Upper lobe of left lung (tissue), 6 donors: ENCODE measurements around the gene CNTNAP2. TPM values are rescaled to one million over a fixed set of nuclear protein-coding genes. Genes with fewer than 3 reads are reported as not detected.

Experiments used
- ATAC-seq, 2 donors: fragments of 200-7000 bp; cut with Tn5 transposase; one replicate each; pipeline ENCODE4 v1.9.1; 2022; ENCODE audit warnings: mild to moderate bottlenecking in 2 of 2, moderate library complexity in 2 of 2; ENCODE audit not compliant: low FRiP score in 2 of 2
- DNase-seq, 2 donors: peaks; one replicate each; pipeline ENCODE4 v3.0.0-alpha.2; 2019 to 2020
- H3K27ac ChIP-seq, 4 donors: fragments of 200-600 bp; sonication (generic); one replicate each; pipeline ENCODE4 v1.5.1; 2016 to 2019
- H3K27me3 ChIP-seq, 4 donors: fragments of 200-600 bp; sonication (generic); one replicate each; pipeline ENCODE4 v1.5.1; 2017 to 2019
- H3K36me3 ChIP-seq, 4 donors: fragments of 200-600 bp; sonication (generic); one replicate each; pipeline ENCODE4 v1.5.1; 2016 to 2019
- H3K4me1 ChIP-seq, 4 donors: fragments of 200-600 bp; sonication (generic); one replicate each; pipeline ENCODE4 v1.5.1; 2018 to 2019
- H3K4me3 ChIP-seq, 4 donors: fragments of 200-600 bp; sonication (generic); one replicate each; pipeline ENCODE4 v1.5.1; 2017 to 2019; ENCODE audit warnings: mild to moderate bottlenecking in 2 of 4, moderate library complexity in 1 of 4
- H3K9me3 ChIP-seq, 4 donors: fragments of 200-600 bp; sonication (generic); one replicate each; pipeline ENCODE4 v1.5.1; 2018 to 2019
- EP300 ChIP-seq, 4 donors: sonication (generic); formaldehyde crosslinking; IDR thresholded peaks; one replicate each; pipeline ENCODE4 v1.5.1; 2017; ENCODE audit warnings: antibody characterized with exemption in 4 of 4, control low read depth in 2 of 4
- POLR2A ChIP-seq, 4 donors: fragments of 450-650 bp; IDR thresholded peaks; one replicate each; pipeline ENCODE4 v1.5.1; 2016 to 2017; ENCODE audit warnings: antibody characterized with exemption in 4 of 4, mild to moderate bottlenecking in 2 of 4
- POLR2AphosphoS5 ChIP-seq, 2 donors: sonication (generic); formaldehyde crosslinking; IDR thresholded peaks; one replicate each; pipeline ENCODE4 v1.5.1; 2017; ENCODE audit warnings: antibody characterized with exemption in 2 of 2
- WGBS, 2 donors: methylation state at CpG; one replicate each; pipeline ENCODE4 v1.1.5; 2017 to 2018; 5-methylcytosine and 5-hydroxymethylcytosine counted together
- total RNA-seq, 6 donors: library from RNA; depleted of rRNA in 4 of 6; stranded (reverse); fragments of >200 nt in 4 of 6; gene quantifications; one replicate each; pipeline versions ENCODE4 v1.1.0 to v1.2.1, GENCODE V29; 2016 to 2021
- TF ChIP-seq, protein P1 (sequence below), 6 experiments: fragments of 450-650 bp in 4 of 6; fragments of 200-600 bp in 2 of 6; sonication (generic) in 2 of 6; IDR thresholded peaks; one replicate each; pipeline ENCODE4 v1.5.1; 2016 to 2019; ENCODE audit warnings: antibody characterized with exemption in 6 of 6
- donor health status: DM: no; HTN: no; CAD: no; lungs with moderate emphysema.
- donor health status: DM: no; HTN: yes; CAD: no; lungs with severe emphysema.

The CNTNAP2 gene
- total RNA-seq, 6 donors from 2014 or later = 0.06 to 1.0 (median 0.37) TPM

DNA sequence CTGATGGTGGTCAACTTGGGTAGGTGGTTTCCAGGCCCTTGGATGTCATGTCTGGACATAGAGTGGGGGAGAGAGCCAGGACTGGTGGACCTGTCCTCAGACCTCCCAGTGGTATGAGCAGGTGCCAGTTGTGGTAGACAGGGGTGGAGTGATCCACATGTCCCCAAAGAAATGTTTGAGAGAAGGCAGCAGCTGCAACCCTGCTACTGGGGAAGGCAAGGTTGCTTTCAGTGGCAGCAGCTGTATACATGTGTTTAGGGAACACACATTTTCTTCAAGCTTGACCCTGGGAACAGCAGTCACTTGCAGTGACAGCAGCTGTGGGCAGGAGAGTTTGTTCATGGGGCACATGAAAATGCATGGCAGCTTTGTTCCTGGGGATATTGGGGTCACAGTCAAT is 1591.3 kb downstream of the CNTNAP2 start:
- Histone ChIP-seq H3K9me3 (peaks cover 0 to 17% (median 3%) of the 10 kb centered on the region in 4 donors), H3K27ac (no peak overlapping the region), H3K36me3 (no peaks in the 10 kb centered on the region), H3K4me3 (no peak overlapping the region), H3K4me1 (no peaks in the 10 kb centered on the region), H3K27me3 (no peaks in the 10 kb centered on the region)
- TF ChIP-seq, protein P1, sequence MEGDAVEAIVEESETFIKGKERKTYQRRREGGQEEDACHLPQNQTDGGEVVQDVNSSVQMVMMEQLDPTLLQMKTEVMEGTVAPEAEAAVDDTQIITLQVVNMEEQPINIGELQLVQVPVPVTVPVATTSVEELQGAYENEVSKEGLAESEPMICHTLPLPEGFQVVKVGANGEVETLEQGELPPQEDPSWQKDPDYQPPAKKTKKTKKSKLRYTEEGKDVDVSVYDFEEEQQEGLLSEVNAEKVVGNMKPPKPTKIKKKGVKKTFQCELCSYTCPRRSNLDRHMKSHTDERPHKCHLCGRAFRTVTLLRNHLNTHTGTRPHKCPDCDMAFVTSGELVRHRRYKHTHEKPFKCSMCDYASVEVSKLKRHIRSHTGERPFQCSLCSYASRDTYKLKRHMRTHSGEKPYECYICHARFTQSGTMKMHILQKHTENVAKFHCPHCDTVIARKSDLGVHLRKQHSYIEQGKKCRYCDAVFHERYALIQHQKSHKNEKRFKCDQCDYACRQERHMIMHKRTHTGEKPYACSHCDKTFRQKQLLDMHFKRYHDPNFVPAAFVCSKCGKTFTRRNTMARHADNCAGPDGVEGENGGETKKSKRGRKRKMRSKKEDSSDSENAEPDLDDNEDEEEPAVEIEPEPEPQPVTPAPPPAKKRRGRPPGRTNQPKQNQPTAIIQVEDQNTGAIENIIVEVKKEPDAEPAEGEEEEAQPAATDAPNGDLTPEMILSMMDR (IDR thresholded peaks at IDR 0.05) = no peak
- no peak for TF ChIP-seq POLR2A (IDR thresholded peaks at IDR 0.05)
- no peak for TF ChIP-seq EP300 (IDR thresholded peaks at IDR 0.05)
- no peak for TF ChIP-seq POLR2AphosphoS5 (IDR thresholded peaks at IDR 0.05)
- DNase-seq (no peak), ATAC-seq (no peak)

DNA sequence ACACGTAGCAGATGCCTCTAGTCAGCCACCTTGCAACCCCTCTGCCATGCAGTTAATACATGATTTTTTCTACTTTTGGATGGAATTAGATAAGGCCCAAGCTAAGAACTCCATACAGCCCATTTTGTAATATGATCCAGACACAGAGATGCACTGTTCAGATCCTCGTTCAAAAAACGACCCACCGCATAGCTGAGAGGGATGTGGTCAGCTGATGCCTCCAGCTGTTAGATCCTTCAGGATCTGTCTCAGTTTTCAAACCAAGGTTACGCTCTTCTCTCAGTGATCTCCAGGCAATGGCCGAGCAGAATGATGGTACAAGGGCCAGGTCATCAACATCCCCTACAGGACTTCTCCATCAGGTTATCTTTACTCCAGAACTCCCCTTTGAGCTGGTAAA is 1592.3 kb downstream of the CNTNAP2 start:
- no peak for ATAC-seq
- H3K27ac ChIP-seq = no peak overlapping the region
- H3K36me3 ChIP-seq = no peaks in the 10 kb centered on the region
- H3K9me3 ChIP-seq = peaks cover 0 to 17% (median 3%) of the 10 kb centered on the region in 4 donors
- 83 to 84% methylated on average over 6 of the region's 6 CpGs for WGBS, 2 donors
- TF ChIP-seq, protein P1 (IDR thresholded peaks at IDR 0.05) = no peak
- TF ChIP-seq POLR2A (IDR thresholded peaks at IDR 0.05) (no peak), POLR2AphosphoS5 (IDR thresholded peaks at IDR 0.05) (no peak), EP300 (IDR thresholded peaks at IDR 0.05) (no peak)
- no peaks in the 10 kb centered on the region for H3K27me3 ChIP-seq
- H3K4me3 ChIP-seq = no peak overlapping the region
- DNase-seq = no peak
- no peaks in the 10 kb centered on the region for H3K4me1 ChIP-seq

DNA sequence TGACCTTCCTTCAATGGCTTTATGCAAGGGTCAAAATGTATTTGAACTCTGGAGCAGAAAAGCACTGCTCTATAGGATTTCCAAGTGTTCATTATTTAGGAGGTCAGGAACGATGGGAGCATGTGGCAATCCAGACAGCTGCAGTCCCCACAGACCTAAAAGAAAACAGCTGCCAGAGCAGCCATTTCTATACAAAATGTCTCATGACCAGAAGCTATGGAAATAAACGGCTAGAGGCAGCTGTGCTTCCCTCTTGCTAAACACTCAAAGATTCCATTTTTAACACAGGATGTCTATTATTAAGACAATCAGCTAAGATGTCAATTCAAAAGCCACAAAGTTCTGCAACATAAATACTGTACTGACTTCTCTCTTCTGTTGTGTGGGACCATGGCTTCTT is 1594.8 kb downstream of the CNTNAP2 start:
- Histone ChIP-seq H3K27ac (no peak overlapping the region), H3K4me3 (no peak overlapping the region), H3K4me1 (no peaks in the 10 kb centered on the region), H3K9me3 (peaks cover 0 to 17% (median 1%) of the 10 kb centered on the region in 4 donors), H3K36me3 (no peaks in the 10 kb centered on the region), H3K27me3 (no peaks in the 10 kb centered on the region)
- WGBS, 2 donors = 18 to 38% methylated on average over 2 of the region's 2 CpGs
- TF ChIP-seq EP300 (IDR thresholded peaks at IDR 0.05) = no peak
- TF ChIP-seq, protein P1 (IDR thresholded peaks at IDR 0.05) = no peak
- TF ChIP-seq POLR2AphosphoS5 (IDR thresholded peaks at IDR 0.05) = no peak
- no peak for TF ChIP-seq POLR2A (IDR thresholded peaks at IDR 0.05)
- DNase-seq (no peak), ATAC-seq (no peak)

DNA sequence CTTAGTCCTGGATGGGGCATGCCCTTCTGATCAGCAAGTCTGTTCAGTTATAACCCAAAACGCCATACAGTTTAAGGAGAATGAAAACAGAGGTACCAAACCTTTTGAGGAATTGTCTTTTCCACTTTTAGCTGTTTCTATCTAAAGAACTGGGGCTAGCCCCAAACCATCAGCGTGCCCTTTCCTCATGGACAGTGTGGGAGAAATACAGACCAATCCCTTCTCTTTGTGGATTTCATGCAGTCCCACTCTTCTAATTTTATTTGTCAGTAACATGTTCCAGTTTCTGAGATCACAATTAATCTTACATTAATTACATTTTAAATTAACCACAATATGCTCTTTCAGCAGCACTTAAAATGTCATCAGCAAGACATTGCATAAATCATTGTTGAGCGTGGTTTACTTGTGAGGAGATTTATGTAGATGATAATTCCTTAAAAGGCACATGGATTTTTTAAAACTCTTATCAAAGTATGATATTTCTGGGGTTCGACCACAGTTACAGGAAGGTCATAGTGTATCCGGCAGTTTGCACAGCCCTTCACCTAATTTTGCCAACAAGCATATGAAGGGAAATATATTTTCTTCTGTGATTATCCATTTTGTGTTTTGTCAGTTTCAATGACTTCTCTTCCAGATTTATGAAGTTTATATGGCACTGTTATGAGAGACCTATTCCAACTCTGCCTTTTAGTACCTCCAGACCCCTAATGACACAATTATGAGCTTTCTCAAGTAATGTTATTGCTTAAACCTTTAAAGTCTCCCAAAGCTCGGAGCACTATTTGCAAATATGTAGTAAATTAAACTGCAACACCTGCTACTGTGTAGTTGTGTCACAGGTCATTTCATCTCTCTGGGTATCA is 1605.6 kb downstream of the CNTNAP2 start:
- Histone ChIP-seq H3K4me3 (no peak overlapping the region), H3K27me3 (no peaks in the 10 kb centered on the region), H3K9me3 (no peaks in the 10 kb centered on the region), H3K4me1 (no peaks in the 10 kb centered on the region), H3K36me3 (no peaks in the 10 kb centered on the region), H3K27ac (no peak overlapping the region)
- TF ChIP-seq POLR2AphosphoS5 (IDR thresholded peaks at IDR 0.05) (no peak), POLR2A (IDR thresholded peaks at IDR 0.05) (no peak), EP300 (IDR thresholded peaks at IDR 0.05) (no peak)
- TF ChIP-seq, protein P1 (IDR thresholded peaks at IDR 0.05) = no peak
- 57 to 65% methylated on average over 6 of the region's 6 CpGs for WGBS, 2 donors
- DNase-seq = no peak
- no peak for ATAC-seq

DNA sequence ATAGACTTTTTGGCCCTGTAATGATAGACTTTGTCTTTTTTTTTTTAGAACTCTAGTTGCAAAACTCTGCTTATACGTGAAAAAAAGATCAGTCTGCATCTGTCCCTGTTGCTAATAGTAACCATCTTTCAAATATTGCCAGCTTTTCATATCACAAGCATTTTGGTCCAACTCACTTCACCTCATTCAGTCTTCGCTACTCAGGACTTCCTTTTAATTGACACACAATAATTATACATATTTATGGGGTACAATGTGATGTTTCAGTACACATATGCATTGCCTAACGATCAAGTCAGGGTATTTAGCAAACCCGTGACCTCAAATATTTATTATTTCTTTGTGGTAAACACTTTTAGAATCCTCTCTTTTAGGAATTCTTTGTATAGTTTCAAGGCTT is 1606.9 kb downstream of the CNTNAP2 start:
- WGBS, 2 donors = 71 to 88% methylated on average over 4 of the region's 4 CpGs
- Histone ChIP-seq H3K27me3 (no peaks in the 10 kb centered on the region), H3K4me1 (no peaks in the 10 kb centered on the region), H3K4me3 (no peak overlapping the region), H3K27ac (no peak overlapping the region), H3K36me3 (no peaks in the 10 kb centered on the region), H3K9me3 (no peaks in the 10 kb centered on the region)
- no peak for DNase-seq
- ATAC-seq = no peak
- no peak for TF ChIP-seq EP300 (IDR thresholded peaks at IDR 0.05)
- no peak for TF ChIP-seq POLR2AphosphoS5 (IDR thresholded peaks at IDR 0.05)
- TF ChIP-seq, protein P1 (IDR thresholded peaks at IDR 0.05) = no peak
- no peak for TF ChIP-seq POLR2A (IDR thresholded peaks at IDR 0.05)
